Activated CD4-positive, alpha-beta T cell treated with anti-CD3 and anti-CD28 coated beads, Interleukin-2, amount 50 U/mL, for 48 hours (primary cell): Measurements from ENCODE around the gene PDZD8.
"Not testable (repeated sequence)": the region's sequence is repeated elsewhere in the genome, so short reads cannot be mapped to it uniquely, and the experiment has no call there.

Source experiments
- DNase-seq, 2 experiments: peaks; one replicate each; pipeline ENCODE4 v3.0.0-alpha.2; 2020

The PDZD8 gene

DNA sequence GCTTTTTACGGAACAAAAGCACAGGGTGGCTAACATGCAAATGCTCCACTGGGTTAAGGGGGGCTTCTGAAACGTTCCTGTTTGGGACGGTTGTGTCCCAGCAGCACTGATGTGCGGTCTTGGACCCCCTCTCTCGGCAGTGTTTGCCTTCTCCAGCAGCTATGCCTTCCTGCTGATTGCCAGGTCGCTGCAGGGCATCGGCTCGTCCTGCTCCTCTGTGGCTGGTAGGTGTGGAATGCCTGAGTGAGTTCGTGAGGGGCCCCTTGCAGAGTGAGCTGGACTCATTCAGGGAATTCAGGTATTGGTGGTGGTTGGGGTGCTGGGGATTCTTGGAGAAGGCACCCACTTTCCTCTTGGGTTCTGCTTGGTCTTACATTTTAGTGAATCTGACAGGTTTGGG lies 121.3 kb downstream of the PDZD8 start:
- DNase-seq: no peak

DNA sequence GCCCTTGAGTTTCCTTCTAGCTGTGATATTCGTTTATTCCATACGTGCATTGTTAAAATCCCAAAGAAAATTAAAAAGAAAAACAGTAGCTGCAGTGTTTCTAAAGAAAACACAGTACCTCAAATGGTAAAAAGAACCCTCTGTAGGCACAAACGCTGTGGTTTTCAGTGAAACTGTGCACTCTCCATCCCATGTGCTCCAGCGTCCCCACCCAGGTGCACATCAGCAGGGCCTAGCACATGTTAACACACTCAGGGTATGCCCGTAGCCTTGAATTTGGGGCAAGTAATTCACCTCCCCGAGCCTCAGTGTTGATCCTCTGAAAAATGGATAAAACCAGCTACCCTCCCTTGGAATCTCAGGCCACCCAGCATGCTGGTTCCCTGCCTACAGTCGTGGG lies 124.8 kb downstream of the PDZD8 start:
- DNase-seq: no peak

DNA sequence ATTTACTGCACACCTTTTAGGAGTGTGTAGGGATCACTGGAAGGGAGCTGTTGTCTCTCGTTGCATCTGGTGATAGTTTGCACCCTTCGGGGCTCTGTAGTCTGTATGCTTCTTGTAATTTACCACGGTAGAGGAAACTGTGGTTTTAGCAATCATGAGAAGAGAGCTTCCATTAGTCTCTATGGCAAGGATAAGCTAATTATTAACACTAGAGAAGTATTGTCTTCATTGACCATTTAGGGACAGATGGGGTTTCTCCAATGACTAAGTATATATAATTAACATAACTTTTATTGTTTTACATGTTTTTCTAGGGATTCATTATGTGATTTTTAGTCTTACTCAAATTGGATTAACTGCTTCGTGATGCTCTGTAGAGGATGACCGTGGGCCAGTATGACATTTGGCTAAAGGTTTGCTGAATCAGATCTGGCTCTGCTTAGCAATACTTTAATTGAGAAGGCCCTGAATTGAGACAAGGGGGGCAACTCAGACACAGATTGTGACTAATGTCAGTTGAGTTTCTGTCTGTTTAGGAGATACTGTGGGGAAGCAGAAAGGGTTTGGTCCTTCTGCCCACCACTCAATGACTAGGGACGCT lies 125.6 kb downstream of the PDZD8 start:
- DNase-seq: no peak

DNA sequence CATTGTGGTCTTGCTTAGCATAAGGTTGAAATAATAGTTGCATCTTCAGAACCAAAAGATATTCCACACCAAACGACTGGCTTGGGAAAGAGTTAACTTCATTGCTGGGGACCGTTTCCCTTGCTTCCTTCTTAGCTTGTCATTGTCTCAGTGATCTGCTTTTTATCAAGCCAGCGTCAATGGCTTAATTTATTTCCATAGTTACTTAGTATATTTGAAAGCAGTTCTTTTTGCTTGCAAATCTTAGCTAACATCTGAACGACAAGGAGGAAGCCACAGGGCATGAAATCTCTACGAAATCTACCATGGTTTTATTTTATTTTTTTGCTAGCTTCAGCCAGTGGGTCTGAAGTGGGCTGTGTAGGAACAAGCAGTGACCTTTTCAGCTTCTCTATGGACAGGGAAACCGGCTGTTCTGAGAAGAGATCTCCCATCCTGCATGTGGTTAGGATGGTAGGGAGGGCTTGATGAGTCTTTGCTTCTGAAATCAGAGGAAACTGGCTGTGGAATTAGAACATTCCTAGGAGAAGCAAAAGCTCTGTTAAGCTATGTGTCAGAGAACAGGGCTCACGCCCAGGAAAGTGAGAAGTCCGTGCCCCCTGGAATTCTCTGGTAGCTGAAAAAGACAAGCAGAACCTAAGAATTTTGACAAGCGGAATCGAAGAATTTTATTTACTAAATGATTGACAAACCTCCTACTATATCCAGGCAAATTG lies 126.3 kb downstream of the PDZD8 start:
- DNase-seq: no peak

DNA sequence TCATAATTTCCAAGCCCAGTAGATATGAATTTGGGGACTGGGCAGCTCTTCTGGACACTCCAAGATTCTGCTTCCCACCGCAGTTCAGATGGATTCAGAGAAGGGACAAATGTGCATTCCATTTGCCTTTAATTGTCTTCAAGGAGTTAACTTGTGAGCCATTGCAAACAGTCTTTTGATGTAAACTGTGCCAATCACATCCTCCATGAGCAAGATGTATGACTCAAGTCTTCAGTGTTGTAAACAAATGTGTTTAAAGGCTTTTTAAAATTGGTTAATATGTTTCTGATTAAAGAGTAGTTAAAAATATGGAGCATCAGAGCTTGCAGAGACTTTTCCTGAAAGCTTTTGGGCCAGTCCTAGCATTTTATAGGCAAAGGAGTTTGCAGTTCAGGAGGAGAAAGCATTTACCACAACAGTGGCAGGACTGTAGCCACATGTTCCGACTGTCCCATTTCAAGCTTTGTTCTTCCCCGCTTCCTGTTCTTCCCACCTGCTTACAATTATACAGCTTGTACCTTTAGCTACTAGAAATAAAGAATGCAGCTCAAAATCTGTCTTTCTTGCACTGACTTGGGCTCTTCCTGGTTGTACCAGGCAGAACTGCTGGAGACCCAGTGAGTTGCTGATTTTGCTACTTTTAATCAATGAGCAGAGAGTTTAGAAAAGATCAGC lies 128.1 kb downstream of the PDZD8 start:
- no peak for DNase-seq

DNA sequence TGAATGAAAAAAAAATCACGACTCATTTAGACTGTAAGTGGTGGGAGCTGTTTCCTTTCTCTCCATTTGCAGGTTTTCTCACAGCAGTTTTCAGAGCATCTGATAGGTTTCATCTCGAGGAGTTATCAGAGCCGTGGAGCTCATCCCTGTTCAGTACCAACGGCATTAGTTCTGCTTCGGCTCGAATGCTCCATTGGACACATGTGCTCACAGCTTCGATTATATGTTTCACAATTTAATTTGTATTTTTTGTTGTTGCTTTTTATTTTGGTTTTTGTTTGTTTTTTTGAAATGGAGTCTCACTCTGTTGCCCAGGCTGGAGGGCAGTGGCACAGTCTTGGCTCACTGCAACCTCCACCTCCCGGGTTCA lies 132.8 kb downstream of the PDZD8 start:
- DNase-seq: no peak

DNA sequence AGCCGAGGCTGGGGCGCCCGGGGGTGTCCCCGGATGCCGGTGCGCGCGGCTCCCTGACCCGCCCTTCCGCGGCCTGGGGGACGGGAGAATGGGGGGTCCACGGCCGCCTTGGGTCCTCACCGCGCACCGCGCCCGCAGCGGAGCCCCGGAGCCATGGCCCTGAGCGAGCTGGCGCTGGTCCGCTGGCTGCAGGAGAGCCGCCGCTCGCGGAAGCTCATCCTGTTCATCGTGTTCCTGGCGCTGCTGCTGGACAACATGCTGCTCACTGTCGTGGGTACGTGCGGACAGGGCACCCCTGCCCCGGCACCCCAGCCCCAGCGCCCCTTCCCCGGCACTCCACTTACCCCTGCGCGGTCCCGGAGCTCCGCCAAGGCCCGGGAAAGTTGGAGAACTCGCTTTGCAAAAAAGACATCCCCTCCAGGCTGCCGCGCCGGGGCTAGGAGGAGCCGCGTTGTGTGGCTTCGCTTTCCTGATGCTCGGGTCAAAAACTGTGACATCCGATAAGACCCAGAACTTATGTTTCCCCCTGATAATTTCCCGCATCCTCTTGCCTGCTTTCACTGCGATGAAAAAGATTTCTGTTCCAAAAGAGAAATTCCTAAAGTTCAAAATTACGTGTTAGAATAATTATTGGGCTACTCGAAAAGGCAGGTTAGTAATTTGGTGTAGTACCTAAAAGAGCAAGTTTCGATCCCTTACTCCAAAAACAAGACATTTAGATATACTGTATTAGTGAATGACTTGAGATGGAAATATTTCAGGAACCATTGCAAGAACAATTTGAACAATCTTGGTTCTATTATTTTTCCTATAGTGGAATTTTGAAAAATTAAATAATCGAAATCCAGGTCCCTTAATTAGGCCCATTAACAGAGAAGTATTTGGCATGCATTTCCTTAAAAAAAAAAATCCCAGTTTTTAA lies 133.4 kb downstream of the PDZD8 start:
- DNase-seq: no peak

DNA sequence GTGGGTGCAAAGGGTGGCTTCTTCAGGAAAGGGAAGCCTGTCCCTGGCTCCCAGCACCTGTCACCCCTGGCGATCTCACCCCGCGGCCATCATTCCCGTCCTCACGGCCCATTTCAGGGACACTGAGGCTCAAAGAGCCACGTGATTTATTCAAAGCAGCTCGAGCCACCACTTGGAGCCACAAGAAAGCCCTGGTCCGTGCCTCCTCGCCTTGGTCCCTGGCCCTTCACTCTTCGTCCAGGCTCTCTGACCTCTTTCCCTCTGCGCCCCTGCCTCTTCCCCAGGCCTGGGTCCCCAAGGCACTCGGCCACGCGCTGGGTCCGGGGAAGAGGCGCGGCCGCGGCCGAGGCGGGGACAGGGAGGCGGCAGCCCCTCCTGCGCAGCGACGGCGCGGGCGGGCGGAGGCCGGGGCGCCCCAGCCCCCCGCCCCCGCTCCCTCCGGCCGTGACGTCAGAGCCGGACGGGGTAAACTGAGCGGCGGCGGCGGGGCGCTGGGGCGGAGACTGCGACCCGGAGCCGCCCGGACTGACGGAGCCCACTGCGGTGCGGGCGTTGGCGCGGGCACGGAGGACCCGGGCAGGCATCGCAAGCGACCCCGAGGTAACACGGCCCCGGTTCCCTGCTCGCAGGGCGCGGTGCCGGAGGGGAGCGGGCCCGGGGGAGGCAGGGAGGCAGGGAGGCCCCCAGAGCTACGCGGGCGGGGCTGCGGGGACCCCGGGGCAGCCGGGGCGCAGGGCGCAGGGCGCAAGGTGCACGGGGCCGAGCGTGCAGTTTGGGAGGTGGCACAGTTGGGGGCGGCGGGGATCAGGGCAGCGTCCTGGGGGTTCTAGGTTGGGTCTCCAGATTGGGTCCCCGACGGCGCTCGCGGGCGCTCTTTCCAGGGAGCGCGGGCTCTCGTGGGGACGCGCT lies 134.4 kb downstream of the PDZD8 start, which contains the start of gene SLC18A2:
TSS of gene SLC18A2 (plus strand) at position 494 of the 909 bp plus-strand sequence. CDS start 580 bp downstream, outside the sequence.
- no peak for DNase-seq

DNA sequence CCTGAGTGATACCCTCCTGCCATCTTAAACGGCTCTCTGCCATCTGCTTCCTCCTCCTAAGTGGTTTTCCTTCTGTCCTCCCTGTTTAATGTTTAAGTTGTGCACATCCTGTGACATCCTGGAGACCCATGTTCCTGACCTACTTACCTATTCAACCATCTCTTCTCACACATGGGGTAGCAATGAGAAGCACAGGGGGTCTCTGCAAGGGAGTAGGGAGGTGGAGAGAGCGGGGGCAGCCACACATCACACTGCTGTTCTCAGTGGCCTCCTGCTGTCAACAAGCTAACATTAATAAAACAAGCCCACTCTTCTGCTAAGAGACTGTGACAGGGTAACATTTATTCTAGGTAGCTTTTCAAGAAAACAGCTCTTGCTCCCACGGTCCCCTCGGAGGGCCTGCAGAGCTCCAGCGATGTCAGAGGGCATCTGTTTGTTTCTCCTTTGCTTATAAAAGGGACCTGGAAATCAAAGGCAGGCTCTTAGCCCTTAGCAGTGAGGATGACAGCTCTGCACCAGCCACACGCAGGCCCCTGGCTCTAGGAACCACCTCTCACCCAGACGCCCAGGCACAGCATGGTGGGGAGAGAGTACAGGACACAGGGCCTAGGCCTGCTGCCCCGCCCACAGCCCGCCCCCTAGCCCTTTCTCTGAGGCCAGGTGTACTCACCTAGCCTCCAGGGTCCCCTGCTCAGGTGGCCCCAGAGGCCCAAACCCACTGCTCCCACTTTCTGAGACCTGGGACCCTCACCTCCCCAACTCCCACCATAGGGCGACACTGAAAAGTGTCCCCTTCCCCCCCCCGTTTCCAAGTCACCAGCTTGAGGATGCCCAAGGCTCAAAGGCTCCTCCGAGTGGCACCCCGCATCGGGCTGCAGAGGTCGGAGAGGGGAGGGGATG lies 135.3 kb downstream of the PDZD8 start:
- no peak for DNase-seq

DNA sequence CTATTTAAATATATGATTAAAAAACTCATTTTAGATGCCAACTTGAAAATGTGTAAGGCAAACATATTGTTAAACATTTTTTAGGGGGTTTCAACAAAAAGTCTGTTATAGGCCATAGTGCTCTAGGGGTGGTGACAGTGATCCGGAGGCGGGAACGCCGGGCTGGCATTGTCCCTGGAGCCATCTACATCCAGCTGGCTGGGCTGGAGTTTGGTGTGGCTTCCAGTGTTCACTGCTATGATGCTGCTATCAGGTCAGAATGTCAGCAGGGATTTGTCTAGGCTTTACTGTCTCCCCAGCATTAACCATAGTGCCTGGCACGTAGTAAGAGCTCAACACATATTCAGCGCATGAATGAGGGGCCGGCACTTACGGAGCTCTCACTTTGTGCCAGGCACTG lies 136.2 kb downstream of the PDZD8 start:
- no peak for DNase-seq

DNA sequence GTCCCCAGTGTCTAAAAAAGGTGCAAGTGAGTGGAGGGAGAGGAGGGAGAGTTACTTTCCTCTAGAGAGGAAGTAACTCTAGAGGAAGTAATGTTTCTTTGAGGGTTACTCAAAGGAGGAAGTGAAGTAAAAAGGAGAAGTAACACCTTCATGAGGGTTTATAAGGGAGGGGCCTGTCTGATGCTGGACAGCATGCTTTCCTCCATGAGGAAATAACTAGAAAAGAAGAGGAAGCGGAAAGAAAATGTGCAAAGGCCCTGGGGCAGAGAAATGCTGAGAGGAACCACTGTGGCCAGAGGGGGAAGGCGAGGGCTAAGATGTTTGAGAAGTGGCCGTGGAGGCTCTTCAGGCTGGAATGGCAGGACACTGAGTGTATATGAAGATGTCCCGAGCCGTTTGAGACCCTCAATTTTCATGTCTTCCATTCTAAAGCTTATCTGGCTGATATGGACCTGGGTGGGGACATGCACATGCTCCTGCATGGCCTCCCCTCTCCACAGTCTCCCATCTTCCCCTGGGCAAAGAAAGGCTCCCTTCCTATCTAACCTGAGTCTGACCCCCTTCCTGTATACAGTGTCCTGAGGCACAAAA lies 137.7 kb downstream of the PDZD8 start:
- no peak for DNase-seq

DNA sequence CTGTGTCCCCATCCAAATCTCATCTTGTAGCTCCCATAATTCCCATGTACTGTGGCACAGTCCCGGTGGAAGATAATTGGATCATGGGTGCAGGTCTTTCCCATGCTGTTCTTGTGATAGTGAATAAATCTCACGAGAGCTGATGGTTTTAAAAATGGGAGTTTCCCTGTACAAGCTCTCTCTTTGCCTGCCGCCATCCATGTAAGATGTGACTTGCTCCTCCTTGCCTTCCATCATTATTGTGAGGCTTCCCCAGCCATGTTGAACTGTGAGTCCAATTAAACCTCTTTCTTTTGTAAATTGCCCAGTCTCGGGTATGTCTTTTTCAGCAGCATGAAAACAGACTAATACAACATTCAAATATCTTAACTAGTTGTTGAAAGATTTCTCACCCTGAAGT lies 145.1 kb downstream of the PDZD8 start:
- DNase-seq: not testable (repeated sequence)

DNA sequence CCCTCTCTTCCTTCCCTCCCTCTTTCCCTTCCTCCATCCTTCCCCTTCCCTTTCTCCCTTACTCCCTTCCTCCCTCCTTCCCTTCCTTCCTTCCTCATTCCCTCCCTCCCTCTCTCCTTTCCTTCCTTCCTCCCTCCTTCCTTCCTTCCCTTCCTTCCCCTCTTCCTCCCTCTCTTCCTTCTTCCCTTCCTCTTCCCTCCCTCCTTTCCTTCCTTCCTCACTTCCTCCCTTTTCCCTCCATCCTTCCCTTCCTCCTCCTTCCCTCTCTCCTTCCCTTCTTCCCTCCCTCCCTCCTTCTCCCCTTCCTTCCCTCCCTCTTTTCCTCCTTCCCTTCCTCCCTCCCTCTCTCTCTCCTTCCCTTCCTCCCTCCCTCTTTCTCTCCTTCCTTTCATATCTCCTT lies 147.0 kb downstream of the PDZD8 start:
- DNase-seq: no peak
